GM18867 (cell line): ENCODE data around the gene CAB39.

Source experiments
- ATAC-seq: cut with Tn5 transposase; IDR thresholded peaks from one replicate; pipeline ENCODE4 v1.9.1; 2021; ENCODE audit warnings: mild to moderate bottlenecking, moderate library complexity; ENCODE audit not compliant: unreplicated experiment

Gene CAB39

GRCh38 chr2:230748087-230748486 lies 35.4 kb downstream of the CAB39 start:
- ATAC-seq: no peak

DNA sequence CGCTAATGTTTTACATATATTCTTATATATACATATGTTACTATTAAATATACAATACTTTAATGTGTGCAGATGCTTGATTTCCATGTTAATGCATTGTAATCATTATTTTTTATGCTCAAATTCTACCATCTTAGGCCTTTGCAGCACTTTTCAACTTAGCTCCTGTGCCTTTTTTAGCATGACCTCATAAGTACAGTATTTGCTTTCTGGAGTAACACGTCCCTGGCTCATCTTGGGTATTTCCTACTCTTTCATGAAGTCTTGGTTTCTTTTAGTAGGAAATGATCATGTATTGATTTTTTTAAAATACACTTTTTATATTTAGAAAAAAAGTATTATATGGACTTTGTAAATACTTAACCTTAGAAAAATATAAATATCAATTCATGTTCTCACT lies 36.5 kb downstream of the CAB39 start:
- no peak for ATAC-seq

DNA sequence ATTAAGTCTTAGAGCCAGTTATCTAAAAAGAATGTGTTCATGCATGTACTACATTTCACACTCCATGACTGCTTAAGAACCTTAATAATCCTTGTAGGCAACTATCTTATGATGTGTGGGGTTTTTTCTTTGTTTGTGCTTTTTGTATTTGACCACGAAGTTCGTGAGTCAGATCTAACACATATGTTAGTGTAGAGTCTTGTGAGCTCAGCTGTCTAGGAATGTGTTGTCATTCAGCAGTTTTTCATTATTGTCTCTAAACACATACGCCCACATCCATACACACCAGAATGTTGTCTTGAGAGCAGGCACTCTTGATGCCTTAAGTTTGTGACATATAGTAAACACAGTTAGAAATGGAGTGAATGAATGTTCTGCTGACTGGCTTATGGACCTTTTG lies 38.4 kb downstream of the CAB39 start:
- ATAC-seq: no peak

GRCh38 chr2:230754200-230754599 lies 41.6 kb downstream of the CAB39 start:
- ATAC-seq: no peak

DNA sequence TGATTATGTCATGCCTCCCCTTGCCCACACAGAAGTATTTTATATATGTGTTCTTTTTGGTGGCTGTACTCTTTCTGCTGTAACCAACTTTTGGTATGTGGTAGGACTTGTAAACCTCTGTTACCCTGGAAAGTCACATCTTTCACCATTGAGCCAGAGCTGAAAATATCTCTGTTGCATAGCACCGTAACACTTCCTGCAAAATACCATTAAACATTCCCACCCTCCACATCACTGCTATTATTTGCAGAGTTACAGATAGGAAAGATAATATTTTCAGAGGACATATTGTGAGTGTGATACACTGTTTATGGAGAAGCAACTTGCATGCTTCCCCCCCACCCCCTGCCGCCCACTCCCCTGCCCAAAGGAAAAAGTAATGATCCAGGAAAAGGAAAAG lies 44.8 kb downstream of the CAB39 start:
- ATAC-seq: no peak

- ATAC-seq: no peak
These were observed 46.2 kb downstream of the CAB39 start for GRCh38 chr2:230758566-230759480.

DNA sequence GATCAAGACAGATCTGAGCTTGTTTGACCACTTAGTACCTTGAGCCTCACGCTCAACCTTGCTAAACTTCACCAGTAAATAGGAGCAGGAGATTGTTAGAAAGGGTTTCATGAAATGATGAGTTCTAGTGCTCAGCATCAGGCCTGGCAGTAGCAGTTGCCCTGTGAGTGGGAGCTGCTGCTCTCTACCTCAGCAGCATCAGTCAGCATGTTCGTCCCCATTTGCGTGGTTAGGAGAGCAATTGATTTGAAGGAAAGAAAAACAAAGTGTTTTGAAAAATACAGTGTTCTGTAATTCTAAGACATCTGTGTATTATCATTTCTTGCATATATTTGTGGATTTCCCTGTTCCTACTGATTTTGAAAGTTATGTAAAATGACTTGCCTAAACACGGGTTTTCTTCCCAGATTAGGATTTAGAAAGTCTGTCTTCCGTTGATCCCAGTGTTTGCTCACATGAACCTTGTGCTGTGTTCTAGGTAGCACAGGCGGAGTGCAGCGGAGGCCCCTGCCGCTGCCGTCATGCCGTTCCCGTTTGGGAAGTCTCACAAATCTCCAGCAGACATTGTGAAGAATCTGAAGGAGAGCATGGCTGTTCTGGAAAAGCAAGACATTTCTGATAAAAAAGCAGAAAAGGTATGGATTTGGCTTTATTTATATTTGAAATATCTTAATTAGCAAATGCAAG lies 47.0 kb downstream of the CAB39 start:
- ATAC-seq: no peak

DNA sequence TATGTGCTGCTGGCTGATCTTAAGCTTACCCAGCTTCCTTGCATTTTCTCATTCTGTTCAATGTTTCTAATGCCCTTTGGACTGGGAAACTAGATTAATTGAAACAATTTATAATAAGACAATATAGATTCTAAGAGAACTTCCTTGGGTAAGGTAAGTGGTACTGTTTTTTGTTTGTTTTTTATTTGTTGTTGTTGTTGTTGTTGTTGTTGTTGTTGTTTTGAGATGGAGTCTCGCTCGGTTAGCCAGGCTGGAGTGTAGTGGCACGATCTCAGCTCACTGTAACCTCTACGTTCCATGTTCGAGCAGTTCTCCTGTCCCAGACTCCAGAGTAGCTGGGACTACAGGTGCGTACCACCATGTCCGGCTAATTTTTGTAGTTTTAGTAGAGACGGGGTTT lies 49.1 kb downstream of the CAB39 start:
- no peak for ATAC-seq

- peak; percentile 81 for ATAC-seq
These were observed 49.8 kb downstream of the CAB39 start for GRCh38 chr2:230762317-230762896.

DNA sequence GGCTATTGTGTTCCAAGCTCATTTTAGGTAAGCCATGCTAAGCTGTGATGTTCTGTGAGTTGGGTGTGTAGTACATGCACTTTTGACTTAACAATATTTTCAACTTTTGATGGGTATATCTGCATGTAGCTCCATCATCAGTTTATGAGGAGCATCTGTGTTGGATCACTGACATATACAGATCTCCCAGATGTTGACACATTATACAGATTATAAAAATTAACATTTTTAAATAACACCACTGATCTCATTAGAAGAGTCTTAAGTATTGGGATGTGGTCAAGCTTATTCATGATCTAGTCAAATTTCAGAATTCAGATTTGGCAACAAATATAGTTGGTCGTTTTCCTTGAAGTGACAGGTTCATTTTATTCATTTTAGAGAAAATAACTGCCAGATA lies 51.7 kb downstream of the CAB39 start:
- ATAC-seq: no peak

GRCh38 chr2:230765611-230766300 lies 53.1 kb downstream of the CAB39 start:
- no peak for ATAC-seq

GRCh38 chr2:230767862-230768388 lies 55.3 kb downstream of the CAB39 start:
- no peak for ATAC-seq

DNA sequence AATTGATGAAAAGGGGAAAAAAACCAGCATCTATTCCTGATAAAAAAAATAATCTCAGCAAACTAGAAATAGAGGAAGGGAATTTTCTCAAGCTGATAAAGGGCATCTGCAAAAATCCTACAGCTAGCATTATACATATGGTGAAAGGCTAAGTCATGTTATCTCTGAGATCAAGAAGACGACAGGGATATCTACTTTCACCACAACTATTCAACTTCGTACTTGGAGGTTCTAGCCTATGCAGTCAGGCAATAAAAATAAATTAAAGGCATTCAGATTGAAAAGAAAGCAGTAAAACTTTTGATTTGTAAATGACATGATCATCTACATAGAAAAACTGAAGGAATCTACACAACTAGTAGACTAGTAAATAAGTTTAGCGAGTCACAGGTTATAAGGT lies 58.2 kb downstream of the CAB39 start:
- ATAC-seq: no peak

- ATAC-seq: no peak
These were observed 59.5 kb downstream of the CAB39 start for GRCh38 chr2:230772156-230772555.

DNA sequence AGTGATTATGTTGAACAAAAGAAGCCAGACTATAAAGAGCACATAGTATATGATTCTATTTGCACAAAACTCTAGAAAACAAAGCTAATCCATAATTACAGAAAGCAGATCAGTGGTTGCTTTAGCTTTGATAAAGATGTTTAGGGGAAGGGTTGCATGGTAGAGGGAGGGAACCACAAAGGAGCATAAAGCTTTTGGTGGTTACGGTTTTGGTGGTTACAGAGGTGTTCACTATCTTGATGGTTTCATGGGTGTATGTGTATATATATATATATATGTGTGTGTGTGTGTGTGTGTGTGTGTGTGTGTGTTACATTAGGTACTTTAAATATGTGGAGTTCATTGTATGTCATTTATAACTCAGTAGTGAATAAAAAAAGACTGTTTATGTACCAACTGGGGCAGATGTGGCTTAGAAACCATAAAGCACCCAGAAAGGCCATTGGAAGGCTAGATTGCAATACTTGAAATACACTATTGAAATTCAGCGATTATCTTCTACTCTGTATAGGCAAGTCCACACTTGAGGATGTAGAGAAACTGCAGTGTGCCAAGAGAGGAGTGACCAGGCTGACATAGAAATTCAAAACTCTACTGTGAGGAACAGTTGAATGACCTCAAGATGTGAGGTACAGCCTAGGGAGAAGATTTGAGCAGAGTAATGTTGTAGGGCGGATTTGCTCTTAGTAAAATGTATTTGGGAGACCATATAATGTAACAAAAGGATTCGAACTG lies 60.6 kb downstream of the CAB39 start:
- no peak for ATAC-seq

DNA sequence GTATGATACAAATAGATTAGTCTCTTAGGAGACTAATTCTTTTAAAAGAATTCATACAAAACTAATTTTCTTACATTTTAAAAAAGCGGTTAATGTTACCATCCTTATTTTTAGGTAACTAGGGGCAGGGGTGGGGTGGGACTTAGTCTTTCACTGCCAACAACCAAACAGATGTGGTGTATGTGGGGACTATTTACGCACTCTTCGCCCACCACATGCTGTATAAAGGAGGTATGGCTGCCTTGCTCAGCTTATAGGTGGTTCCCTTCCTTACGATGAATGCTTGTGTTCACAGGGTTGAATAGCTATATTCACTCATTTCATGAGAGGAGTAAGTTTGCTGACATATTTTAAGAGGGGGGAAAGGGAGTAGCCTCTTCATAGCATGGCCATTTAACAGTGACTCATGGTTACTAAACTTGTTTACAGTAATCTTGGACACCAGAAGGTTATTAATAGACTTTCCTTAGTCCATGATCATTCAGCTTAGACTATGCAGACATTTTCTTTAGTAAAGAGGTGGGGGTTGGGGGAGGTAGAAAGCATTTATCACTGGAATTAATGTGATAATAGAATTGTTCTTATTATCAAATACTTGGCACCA lies 61.8 kb downstream of the CAB39 start:
- no peak for ATAC-seq

- ATAC-seq: no peak
These were observed 63.1 kb downstream of the CAB39 start for GRCh38 chr2:230775737-230776136.

DNA sequence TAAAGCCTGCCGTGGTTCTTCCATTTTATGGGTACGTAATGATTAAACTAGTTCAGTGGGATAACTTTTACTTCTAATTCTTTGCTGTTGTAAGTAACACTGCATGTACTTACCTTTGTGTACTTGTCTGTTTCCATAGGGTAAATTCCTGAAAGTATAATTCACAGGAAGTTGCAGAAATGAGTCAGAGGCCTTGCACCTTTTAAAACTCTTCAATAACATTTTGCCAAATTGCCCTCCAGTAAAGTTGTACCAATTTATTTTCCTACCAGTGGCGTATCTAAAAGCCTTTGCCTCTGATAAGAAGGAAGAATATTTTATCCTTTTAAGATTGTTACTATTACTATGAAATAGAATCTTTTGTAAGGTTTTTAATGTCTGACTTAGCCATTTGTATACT lies 65.1 kb downstream of the CAB39 start:
- no peak for ATAC-seq

GRCh38 chr2:230778350-230779063 lies 65.9 kb downstream of the CAB39 start:
- ATAC-seq: no peak
